Neural crest cell (in vitro differentiated cells): ENCODE data around the gene SLC13A3. TPM values are rescaled to one million over a fixed set of nuclear protein-coding genes. Genes with fewer than 3 reads are reported as not detected.

Source experiments
- DNase-seq: peaks from one replicate; pipeline ENCODE4 v3.0.0; 2021; ENCODE audit warnings: low read depth, mixed read lengths, low spot score
- H3K27ac Mint-ChIP-seq: one replicate; pipeline ENCODE4 v1.8.0; 2021; ENCODE audit warnings: mild to moderate bottlenecking, mixed read lengths; ENCODE audit not compliant: unreplicated experiment
- H3K27me3 Mint-ChIP-seq: 2 replicates; pipeline ENCODE4 v1.8.0; 2021; ENCODE audit warnings: low read depth, mild to moderate bottlenecking, mixed read lengths
- H3K36me3 Mint-ChIP-seq: 2 replicates; pipeline ENCODE4 v1.8.0; 2021; ENCODE audit warnings: low read depth, mild to moderate bottlenecking, mixed read lengths
- H3K4me1 Mint-ChIP-seq: 2 replicates; pipeline ENCODE4 v1.8.0; 2021; ENCODE audit warnings: mixed read lengths
- H3K4me3 Mint-ChIP-seq: one replicate; pipeline ENCODE4 v1.8.0; 2021; ENCODE audit warnings: mild to moderate bottlenecking, mixed read lengths
- H3K9me3 Mint-ChIP-seq: 2 replicates; pipeline ENCODE4 v1.8.0; 2021; ENCODE audit warnings: mixed read lengths
- total RNA-seq: library from RNA; stranded (reverse); gene quantifications from 2 replicates; pipeline ENCODE4 v1.2.1, GENCODE V29; 2021
- TF ChIP-seq, protein P1 (sequence below): fragments of 200-600 bp; sonication (generic); conservative IDR thresholded peaks from 2 replicates; pipeline ENCODE4 v1.5.0; 2021; ENCODE audit warnings: antibody characterized with exemption, mild to moderate bottlenecking

The SLC13A3 gene
- total RNA-seq, 1 donor from 2014 or later = 6.7 TPM

DNA sequence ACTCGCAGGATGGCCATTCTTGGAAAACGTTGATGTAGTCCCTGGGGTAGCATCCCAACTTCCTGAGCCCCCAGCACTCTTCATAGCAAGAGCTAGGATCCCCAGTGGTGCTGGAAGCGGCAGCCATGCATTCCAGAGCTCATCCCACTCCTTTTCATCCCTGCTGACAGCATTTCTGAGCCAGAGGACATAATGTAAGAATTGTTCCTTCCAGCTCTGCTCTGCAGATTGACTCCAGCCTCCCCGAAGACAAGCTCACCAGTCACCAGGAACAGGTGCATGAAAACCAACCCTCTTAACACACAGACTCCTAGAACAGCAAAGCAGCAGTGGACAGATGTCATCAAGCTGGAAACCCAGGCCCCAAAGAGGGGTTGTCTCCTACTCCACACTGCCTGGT is 3.8 kb downstream of the SLC13A3 start:
- no peak for DNase-seq
- H3K4me3 Mint-ChIP-seq = peak overlapping the region; percentile 13
- H3K9me3 Mint-ChIP-seq = no peaks in the 10 kb centered on the region
- TF ChIP-seq, protein P1, sequence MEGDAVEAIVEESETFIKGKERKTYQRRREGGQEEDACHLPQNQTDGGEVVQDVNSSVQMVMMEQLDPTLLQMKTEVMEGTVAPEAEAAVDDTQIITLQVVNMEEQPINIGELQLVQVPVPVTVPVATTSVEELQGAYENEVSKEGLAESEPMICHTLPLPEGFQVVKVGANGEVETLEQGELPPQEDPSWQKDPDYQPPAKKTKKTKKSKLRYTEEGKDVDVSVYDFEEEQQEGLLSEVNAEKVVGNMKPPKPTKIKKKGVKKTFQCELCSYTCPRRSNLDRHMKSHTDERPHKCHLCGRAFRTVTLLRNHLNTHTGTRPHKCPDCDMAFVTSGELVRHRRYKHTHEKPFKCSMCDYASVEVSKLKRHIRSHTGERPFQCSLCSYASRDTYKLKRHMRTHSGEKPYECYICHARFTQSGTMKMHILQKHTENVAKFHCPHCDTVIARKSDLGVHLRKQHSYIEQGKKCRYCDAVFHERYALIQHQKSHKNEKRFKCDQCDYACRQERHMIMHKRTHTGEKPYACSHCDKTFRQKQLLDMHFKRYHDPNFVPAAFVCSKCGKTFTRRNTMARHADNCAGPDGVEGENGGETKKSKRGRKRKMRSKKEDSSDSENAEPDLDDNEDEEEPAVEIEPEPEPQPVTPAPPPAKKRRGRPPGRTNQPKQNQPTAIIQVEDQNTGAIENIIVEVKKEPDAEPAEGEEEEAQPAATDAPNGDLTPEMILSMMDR = no peak
- peaks cover 39% of the 10 kb centered on the region for H3K4me1 Mint-ChIP-seq
- peak overlapping the region; percentile 14 for H3K27ac Mint-ChIP-seq
- H3K36me3 Mint-ChIP-seq = no peaks in the 10 kb centered on the region
- H3K27me3 Mint-ChIP-seq = peaks cover 12% of the 10 kb centered on the region

GRCh38 chr20:46646659-46647380 is 4.4 kb downstream of the SLC13A3 start:
- Mint-ChIP-seq H3K4me3 (no peak overlapping the region), H3K36me3 (no peaks in the 10 kb centered on the region), H3K27ac (no peak overlapping the region), H3K27me3 (peaks cover 10% of the 10 kb centered on the region), H3K4me1 (peaks cover 39% of the 10 kb centered on the region), H3K9me3 (no peaks in the 10 kb centered on the region)
- TF ChIP-seq, protein P1 = no peak
- no peak for DNase-seq

DNA sequence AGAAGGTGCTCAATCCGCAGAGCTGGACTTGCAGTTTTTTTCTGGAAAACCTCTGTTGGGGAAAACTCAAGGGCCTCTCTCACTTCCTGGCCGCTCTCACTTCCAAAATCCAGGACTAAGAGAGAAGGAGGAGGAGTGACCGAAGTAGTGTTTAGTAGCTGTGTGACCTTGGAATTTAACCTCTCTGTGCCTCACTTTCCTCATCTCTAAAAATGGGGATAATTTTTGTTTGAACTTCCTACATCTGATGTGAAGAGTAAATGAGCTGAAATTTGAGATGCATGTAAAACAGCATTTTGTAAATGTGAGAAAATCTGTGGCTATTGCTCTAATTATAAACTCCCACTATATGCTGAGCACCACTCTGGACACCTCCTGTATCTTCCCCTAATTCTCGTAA is 5.1 kb downstream of the SLC13A3 start:
- DNase-seq = no peak

GRCh38 chr20:46644733-46645132 is 6.5 kb downstream of the SLC13A3 start:
- Mint-ChIP-seq H3K36me3 (no peaks in the 10 kb centered on the region), H3K4me3 (no peak overlapping the region), H3K9me3 (no peaks in the 10 kb centered on the region), H3K27ac (no peak overlapping the region), H3K27me3 (no peaks in the 10 kb centered on the region), H3K4me1 (peaks cover 28% of the 10 kb centered on the region)
- DNase-seq = no peak
- TF ChIP-seq, protein P1 = no peak

More for the DNA sequence above, 5.1 kb downstream of the SLC13A3 start:
- H3K9me3 Mint-ChIP-seq = no peaks in the 10 kb centered on the region
- H3K27ac Mint-ChIP-seq = peak overlapping the region; percentile 62
- no peak overlapping the region for H3K4me3 Mint-ChIP-seq
- peaks cover 7% of the 10 kb centered on the region for H3K27me3 Mint-ChIP-seq
- H3K4me1 Mint-ChIP-seq = peaks cover 38% of the 10 kb centered on the region
- TF ChIP-seq, protein P1 = no peak
- H3K36me3 Mint-ChIP-seq = no peaks in the 10 kb centered on the region

- Mint-ChIP-seq H3K4me1 (peaks cover 26% of the 10 kb centered on the region), H3K4me3 (no peak overlapping the region), H3K27ac (no peak overlapping the region), H3K36me3 (no peaks in the 10 kb centered on the region), H3K27me3 (no peaks in the 10 kb centered on the region), H3K9me3 (no peaks in the 10 kb centered on the region)
- DNase-seq = no peak
- TF ChIP-seq, protein P1 = no peak
Measured at GRCh38 chr20:46644160-46644559, 7.1 kb downstream of the SLC13A3 start.
